GM18951 (cell line): ENCODE data around the gene GRIK4.

ENCODE experiments used
- POLR2A ChIP-seq: IDR thresholded peaks from 4 replicates; pipeline ENCODE4 v1.6.1; 2011; ENCODE audit warnings: mild to moderate bottlenecking; ENCODE audit not compliant: insufficient read length, insufficient read depth; ENCODE audit errors: extremely low read depth
- in situ Hi-C: fragments of 300-500 bp; cut with MboI; formaldehyde crosslinking; loops from one replicate; pipeline ENCODE4 v1.12.0; 2022; ENCODE audit warnings: low sequenced_read_pairs, mixed read lengths, inconsistent platforms; ENCODE audit not compliant: unreplicated experiment

The GRIK4 gene

DNA sequence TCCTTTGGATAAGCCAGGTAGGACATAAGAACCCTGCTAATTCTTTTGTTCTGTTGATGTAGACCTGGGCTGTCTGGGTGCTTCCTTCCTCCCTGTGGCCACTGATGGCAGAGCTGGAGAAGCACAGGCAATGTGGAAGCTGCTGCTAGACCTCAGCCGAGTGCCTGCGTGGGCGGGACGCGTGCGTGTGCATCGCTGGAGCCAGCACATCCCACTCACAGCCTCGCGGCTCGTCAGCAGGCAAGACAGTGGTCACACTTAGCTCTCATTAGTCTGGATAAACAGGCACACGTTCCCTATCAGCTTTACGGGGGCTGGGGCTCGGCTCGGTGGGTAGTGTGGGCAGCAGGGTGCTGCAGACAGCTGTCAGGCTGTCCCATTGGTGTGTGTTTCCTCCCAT, 155.7 kb downstream of the GRIK4 start:
- TF ChIP-seq POLR2A, result no peak
- in situ Hi-C loops, result no loop called here

- no peak for TF ChIP-seq POLR2A
- in situ Hi-C loops, result no loop called here
These were observed 156.4 kb downstream of the GRIK4 start for GRCh38 chr11:120667934-120668333.

DNA sequence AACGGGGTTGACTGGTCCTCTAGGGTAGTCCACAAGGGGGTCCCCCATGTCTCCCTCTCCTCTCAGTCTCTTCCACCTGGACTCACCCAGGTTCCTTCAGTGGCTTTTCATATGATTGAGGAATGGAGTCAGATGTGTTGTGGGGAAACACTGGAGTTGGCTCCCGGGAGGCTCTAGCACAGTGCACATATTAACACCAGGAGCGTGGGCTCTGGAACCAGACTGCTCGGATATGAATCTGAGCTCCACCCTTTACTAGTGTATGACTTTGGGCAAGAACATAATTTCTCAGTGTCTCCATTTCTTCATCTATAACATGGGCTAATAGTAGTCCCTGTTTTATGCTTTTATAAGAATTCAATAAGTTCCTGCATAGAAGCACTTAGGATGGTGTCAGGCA, 157.0 kb downstream of the GRIK4 start:
- TF ChIP-seq POLR2A, result no peak
- in situ Hi-C loops, result no loop called here

DNA sequence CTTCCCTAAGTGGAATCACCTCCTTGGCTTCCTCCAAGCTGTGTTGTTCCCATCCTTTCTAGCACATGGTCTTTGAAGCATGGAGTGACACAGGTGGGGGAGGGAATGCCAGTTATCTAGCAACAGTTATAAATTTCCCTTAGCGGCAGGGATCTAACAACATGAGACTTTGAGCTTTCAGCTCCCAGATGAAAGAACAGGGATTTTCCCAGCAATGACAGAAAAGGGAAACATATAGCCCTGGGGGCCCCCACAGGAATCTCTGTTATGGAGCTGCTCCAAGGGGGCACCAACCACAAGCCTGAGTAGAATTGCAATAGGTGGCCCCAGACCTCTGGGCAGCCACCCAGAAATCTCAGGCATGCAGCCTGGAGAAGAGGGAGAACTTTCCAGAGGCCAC, 163.0 kb downstream of the GRIK4 start:
- no peak for TF ChIP-seq POLR2A
- in situ Hi-C loops, result no loop called here

DNA sequence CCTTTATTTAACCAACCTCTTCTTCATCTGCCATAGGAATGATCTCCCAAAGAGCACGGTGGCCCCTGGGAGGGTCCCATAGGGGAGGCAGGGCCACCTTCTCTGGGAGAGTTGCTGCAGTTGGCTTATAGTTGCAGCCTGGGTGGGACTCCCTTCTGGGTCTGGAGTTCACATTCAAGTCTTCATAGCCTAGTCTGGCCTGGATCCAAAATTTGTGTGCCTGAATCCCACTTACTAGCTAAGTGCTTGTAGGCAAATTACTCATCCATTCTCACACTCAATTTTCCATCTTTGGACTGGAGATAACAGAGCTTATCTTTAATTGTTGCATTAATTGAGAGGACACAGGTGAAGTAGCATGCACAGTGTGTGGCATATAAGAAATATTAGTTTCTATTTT, 163.6 kb downstream of the GRIK4 start:
- in situ Hi-C loops, result no loop called here
- no peak for TF ChIP-seq POLR2A

DNA sequence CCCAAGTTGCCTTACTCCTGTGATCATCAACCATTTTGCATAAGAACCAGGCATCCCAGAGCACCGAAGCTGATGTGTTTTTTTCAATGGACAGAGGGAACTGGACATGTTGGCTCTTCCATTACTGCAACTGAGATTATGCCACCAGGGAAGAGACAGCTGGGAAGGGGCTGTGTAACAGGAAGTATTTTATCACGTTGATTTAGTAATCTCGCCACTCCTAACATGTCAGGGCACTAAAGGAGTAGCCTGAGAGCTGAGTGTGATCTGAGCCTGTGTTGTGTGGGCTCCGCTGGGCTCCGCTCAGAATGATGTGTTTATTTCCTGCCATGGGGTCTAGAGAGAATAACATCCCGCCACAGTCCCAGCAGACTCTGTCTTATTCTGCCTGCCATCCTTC, 165.4 kb downstream of the GRIK4 start:
- in situ Hi-C loops, result no loop called here
- TF ChIP-seq POLR2A, result no peak

DNA sequence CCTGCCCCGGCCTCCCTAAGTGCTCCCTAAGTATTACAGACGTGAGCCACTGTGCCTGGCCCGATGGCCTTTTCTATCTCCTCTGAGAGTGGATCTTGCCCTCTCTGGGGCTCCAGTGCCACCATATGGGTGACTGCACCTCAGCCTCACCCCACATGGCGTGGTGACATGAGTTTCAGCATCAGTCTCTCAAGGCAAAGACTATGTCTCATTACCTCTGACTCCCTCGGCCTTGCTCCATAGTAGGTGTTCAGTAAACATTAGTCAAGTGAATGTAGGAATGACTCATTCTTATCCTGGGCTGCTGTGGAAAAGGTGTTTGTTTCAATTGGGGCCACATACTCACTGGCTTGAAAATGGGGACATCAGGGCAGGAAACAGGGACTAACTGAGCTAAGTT, 168.8 kb downstream of the GRIK4 start:
- in situ Hi-C loops, result no loop called here

GRCh38 chr11:120681434-120682331, 170.1 kb downstream of the GRIK4 start:
- in situ Hi-C loops, result no loop called here
- TF ChIP-seq POLR2A, result no peak

More for the DNA sequence above, 168.8 kb downstream of the GRIK4 start:
- TF ChIP-seq POLR2A, result no peak

- no peak for TF ChIP-seq POLR2A
- in situ Hi-C loops, result no loop called here
These were observed 170.7 kb downstream of the GRIK4 start for GRCh38 chr11:120682332-120682649.

GRCh38 chr11:120682866-120683265, 171.3 kb downstream of the GRIK4 start:
- TF ChIP-seq POLR2A, result no peak
- in situ Hi-C loops, result no loop called here

DNA sequence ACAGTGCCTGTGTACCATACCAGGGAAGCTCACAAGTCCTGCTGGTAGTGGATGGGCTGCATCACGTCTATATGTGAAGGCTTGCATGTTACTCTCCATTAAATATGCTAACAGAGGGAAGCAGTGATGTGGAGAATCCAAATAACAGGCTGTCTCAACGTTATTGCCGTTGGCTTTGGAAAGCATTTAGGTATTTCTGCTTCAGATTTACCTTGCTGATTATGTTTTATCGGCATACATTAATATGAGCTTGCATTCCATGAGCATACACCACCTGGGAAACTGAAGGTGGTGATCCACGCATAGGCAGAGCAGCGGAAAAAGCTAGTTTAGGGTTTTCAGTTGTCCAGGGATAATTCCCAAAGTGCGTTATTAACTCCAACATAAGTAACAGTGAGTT, 175.0 kb downstream of the GRIK4 start:
- in situ Hi-C loops, result loop anchor here (5.0 kb wide), 1 partner anchor 179 kb away; no protein-coding TSS in a partner anchor
- TF ChIP-seq POLR2A, result no peak

DNA sequence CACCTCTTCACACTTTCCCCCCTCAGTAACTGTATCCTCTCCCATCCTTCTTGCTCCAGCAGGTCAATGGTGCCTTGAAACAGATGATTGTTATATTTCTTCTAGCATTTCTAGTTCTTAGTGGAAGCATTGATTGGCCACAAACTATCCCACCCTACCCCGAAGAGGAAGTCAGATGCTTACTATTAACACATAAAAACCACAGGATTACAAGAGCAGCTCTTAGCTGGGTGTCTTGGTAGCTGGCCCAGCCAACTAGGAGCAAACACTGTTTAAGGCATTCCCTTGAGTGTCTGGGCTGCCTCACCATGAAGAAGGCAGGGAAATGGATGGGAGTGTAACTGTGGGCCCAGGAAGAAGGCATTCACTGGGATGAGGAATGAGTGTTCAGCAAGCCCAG, 176.6 kb downstream of the GRIK4 start:
- in situ Hi-C loops, result loop anchor here (5.0 kb wide), 1 partner anchor 181 kb away; no protein-coding TSS in a partner anchor
- no peak for TF ChIP-seq POLR2A

DNA sequence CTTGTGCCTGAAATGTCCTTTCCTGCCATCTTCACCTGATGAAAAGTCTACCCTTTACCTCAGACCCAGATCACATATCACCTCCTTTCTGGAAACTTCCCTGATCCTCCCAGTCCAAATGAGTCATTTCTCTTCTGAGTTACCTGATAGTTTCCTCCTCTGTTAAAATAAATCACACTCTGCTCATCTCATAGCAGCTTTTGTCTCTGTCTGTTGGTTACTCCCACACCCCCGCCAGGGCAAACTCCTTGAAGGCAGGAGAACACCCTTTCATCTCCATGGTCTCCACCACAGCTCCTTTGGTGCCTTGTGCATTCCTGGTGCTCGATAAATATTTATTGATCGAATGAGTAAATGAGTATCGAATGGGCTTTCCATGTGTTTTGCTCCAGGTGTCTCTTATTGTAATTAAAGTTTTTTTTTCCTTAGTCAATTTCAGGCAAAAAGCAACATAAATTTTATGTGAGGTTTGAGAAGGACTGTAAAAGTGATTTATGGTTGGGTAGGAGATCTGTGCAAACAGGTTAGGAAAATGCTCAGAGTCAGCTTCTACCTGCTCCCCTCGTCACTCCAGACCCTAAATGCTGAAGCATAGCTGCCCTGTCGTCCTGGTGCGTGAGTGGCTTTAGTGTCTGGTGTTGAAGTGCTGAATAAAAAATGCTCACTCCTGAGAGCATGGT, 178.2 kb downstream of the GRIK4 start:
- TF ChIP-seq POLR2A, result no peak
- in situ Hi-C loops, result loop anchor here (5.0 kb wide), 1 partner anchor 182 kb away; no protein-coding TSS in a partner anchor

DNA sequence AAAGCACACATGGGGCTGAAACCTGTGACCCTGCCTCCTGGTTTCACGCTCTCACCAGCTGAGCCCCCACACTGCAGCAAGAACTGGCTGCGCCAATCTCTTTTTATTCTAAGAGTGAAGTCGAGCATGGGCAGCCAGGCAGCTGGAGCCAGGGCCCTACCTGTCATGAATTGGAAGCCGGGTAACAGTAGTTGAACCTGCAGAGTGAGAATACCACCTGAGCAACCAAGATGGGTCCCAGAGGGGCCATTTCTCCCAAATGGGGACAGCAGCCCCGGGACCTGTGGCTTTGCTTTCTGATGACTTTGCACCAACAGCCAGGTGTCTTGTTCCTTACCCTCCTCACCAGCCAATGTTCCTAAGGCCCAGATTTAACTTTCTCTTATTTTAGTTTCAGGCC, 178.9 kb downstream of the GRIK4 start:
- no peak for TF ChIP-seq POLR2A
- in situ Hi-C loops, result no loop called here
